IMR-90 (cell line): ENCODE data around the gene CFAP20. TPM values are rescaled to one million over a fixed set of nuclear protein-coding genes. Genes with fewer than 3 reads are reported as not detected.

ENCODE experiments used
- ATAC-seq: fragments of 200-7000 bp; cut with Tn5 transposase; 2 replicates; pipeline ENCODE4 v1.9.1; 2020; ENCODE audit warnings: low read depth, mild to moderate bottlenecking, moderate library complexity
- BruUV-seq: library from RNA; stranded (reverse); fragments of 400-500 nt; replicated peaks from 2 replicates; lab custom pipeline; 2021; lab: Mats Ljungman, UMichigan
- CTCF ChIA-PET: fragments of 300-600 bp; formaldehyde crosslinking; extraction: SDS; loops from one replicate; lab custom pipeline; 2021; ENCODE audit warnings: antibody characterized with exemption; lab: Yijun Ruan, JAX
- POLR2A ChIA-PET: fragments of 300-600 bp; sonication (Branson Sonifier 250); formaldehyde crosslinking; loops from one replicate; lab custom pipeline; 2022; ENCODE audit warnings: antibody characterized with exemption; ENCODE audit not compliant: unreplicated experiment; lab: Charles Lee
- DNase-seq: peaks from one replicate; pipeline ENCODE4 v3.0.0; 2013
- H2AFZ ChIP-seq: replicated peaks from 2 replicates; pipeline ENCODE3; 2013; ENCODE audit warnings: low read length, mild to moderate bottlenecking; ENCODE audit not compliant: poor library complexity
- H2AK5ac ChIP-seq: 2 replicates; pipeline ENCODE4 v1.6.1; 2013; ENCODE audit warnings: low read depth, low read length, inconsistent platforms
- H2AK9ac ChIP-seq: replicated peaks from 2 replicates; pipeline ENCODE3; 2013; ENCODE audit warnings: mild to moderate bottlenecking, low read depth, low read length, moderate library complexity; ENCODE audit not compliant: poor library complexity
- H2BK120ac ChIP-seq: 2 replicates; pipeline ENCODE4 v1.6.1; 2013; ENCODE audit warnings: low read depth, low read length, inconsistent platforms
- H2BK15ac ChIP-seq: 3 replicates; pipeline ENCODE4 v1.6.1; 2013; ENCODE audit warnings: low read depth, low read length, inconsistent platforms
- H2BK20ac ChIP-seq: 2 replicates; pipeline ENCODE4 v1.6.1; 2013; ENCODE audit warnings: low read depth, mild to moderate bottlenecking, inconsistent platforms, low read length, moderate library complexity
- H2BK5ac ChIP-seq: 2 replicates; pipeline ENCODE4 v1.6.1; 2013; ENCODE audit warnings: mild to moderate bottlenecking, low read depth, low read length, inconsistent platforms; ENCODE audit not compliant: poor library complexity, severe bottlenecking
- H3K14ac ChIP-seq: replicated peaks from 2 replicates; pipeline ENCODE4 v1.6.1; 2013; ENCODE audit warnings: low read depth, low read length, inconsistent platforms
- H3K18ac ChIP-seq: 2 replicates; pipeline ENCODE4 v1.6.1; 2013; ENCODE audit warnings: low read depth, low read length, control low read depth
- H3K23ac ChIP-seq: 2 replicates; pipeline ENCODE4 v1.6.1; 2013; ENCODE audit warnings: low read depth, low read length, inconsistent platforms
- H3K27ac ChIP-seq: 2 replicates; pipeline ENCODE4 v1.5.1; 2013; ENCODE audit warnings: mild to moderate bottlenecking, control low read depth, low read length; ENCODE audit not compliant: insufficient read depth
- H3K27me3 ChIP-seq: 2 replicates; pipeline ENCODE4 v1.6.1; 2013; ENCODE audit warnings: low read length; ENCODE audit not compliant: control insufficient read depth, insufficient read depth
- H3K36me3 ChIP-seq: 2 replicates; pipeline ENCODE4 v1.6.1; 2013; ENCODE audit warnings: low read length, mixed read lengths; ENCODE audit not compliant: control insufficient read depth, insufficient read depth
- H3K4ac ChIP-seq: 2 replicates; pipeline ENCODE4 v1.6.1; 2013; ENCODE audit warnings: low read depth, low read length, inconsistent platforms
- H3K4me1 ChIP-seq: 2 replicates; pipeline ENCODE4 v1.6.1; 2013; ENCODE audit warnings: low read length, mixed read lengths; ENCODE audit not compliant: control insufficient read depth, insufficient read depth
- H3K4me2 ChIP-seq: 2 replicates; pipeline ENCODE4 v1.6.1; 2013; ENCODE audit warnings: low read depth, mild to moderate bottlenecking, control low read depth, low read length, moderate library complexity
- H3K4me3 ChIP-seq: 2 replicates; pipeline ENCODE4 v1.5.1; 2013; ENCODE audit warnings: low read depth, mild to moderate bottlenecking, control low read depth, low read length, moderate library complexity; ENCODE audit not compliant: insufficient read depth
- H3K56ac ChIP-seq: 2 replicates; pipeline ENCODE4 v1.6.1; 2013; ENCODE audit warnings: low read length, inconsistent platforms; ENCODE audit not compliant: insufficient read depth; ENCODE audit errors: extremely low read depth
- H3K79me1 ChIP-seq, 2 experiments: 2 replicates each; pipeline ENCODE4 v1.6.1; 2013; ENCODE audit warnings: low read length in 2 of 2, inconsistent platforms in 1 of 2, low read depth in 1 of 2
- H3K9ac ChIP-seq: 2 replicates; pipeline ENCODE4 v1.6.1; 2013; ENCODE audit warnings: low read depth, low read length, control low read depth
- H3K9me1 ChIP-seq: 2 replicates; pipeline ENCODE4 v1.6.1; 2013; ENCODE audit warnings: low read length, inconsistent platforms; ENCODE audit not compliant: insufficient read depth
- H3K9me3 ChIP-seq: 2 replicates; pipeline ENCODE4 v1.6.1; 2013; ENCODE audit warnings: low read length; ENCODE audit not compliant: control insufficient read depth, insufficient read depth
- H4K20me1 ChIP-seq: 2 replicates; pipeline ENCODE4 v1.6.1; 2013; ENCODE audit warnings: low read length, inconsistent platforms; ENCODE audit not compliant: insufficient read depth
- H4K5ac ChIP-seq: 2 replicates; pipeline ENCODE4 v1.6.1; 2013; ENCODE audit warnings: mild to moderate bottlenecking, low read depth, low read length, control low read depth
- H4K8ac ChIP-seq, 2 experiments: 2 replicates each; pipeline ENCODE4 v1.6.1; 2013; ENCODE audit warnings: low read depth in 2 of 2, low read length in 2 of 2, control low read depth in 1 of 2, inconsistent platforms in 1 of 2
- H4K91ac ChIP-seq: 2 replicates; pipeline ENCODE4 v1.6.1; 2013; ENCODE audit warnings: low read depth, low read length, inconsistent platforms; ENCODE audit not compliant: insufficient read depth
- CEBPB ChIP-seq: IDR thresholded peaks from 2 replicates; pipeline ENCODE4 v1.6.1; 2012; ENCODE audit warnings: low read depth, low read length, improper control_type of control experiment
- CTCF ChIP-seq: conservative IDR thresholded peaks from 2 replicates; pipeline ENCODE4 v1.5.1; 2012; ENCODE audit warnings: mild to moderate bottlenecking, low read depth, low read length, improper control_type of control experiment
- ELK1 ChIP-seq: fragments of 150-350 bp; IDR thresholded peaks from 2 replicates; pipeline ENCODE4 v1.6.1; 2016; ENCODE audit warnings: low read depth, mild to moderate bottlenecking, low read length, moderate library complexity, borderline replicate concordance
- FOS ChIP-seq: fragments of 150-350 bp; IDR thresholded peaks from 2 replicates; pipeline ENCODE4 v1.6.1; 2016; ENCODE audit warnings: low read depth, low read length
- MAFK ChIP-seq: IDR thresholded peaks from 2 replicates; pipeline ENCODE4 v1.6.1; 2012; ENCODE audit warnings: low read depth, low read length, improper control_type of control experiment
- MAZ ChIP-seq: IDR thresholded peaks from 2 replicates; pipeline ENCODE4 v1.6.1; 2012; ENCODE audit warnings: low read depth, mild to moderate bottlenecking, low read length, improper control_type of control experiment, moderate library complexity, borderline replicate concordance
- MXI1 ChIP-seq: IDR thresholded peaks from 2 replicates; pipeline ENCODE4 v1.6.1; 2012; ENCODE audit warnings: low read depth, mild to moderate bottlenecking, low read length, moderate library complexity, borderline replicate concordance
- POLR2A ChIP-seq: IDR thresholded peaks from 2 replicates; pipeline ENCODE4 v1.6.1; 2012; ENCODE audit warnings: mild to moderate bottlenecking, low read depth, low read length
- RAD21 ChIP-seq: IDR thresholded peaks from 2 replicates; pipeline ENCODE4 v1.6.1; 2012; ENCODE audit warnings: low read length, improper control_type of control experiment
- RCOR1 ChIP-seq: IDR thresholded peaks from 2 replicates; pipeline ENCODE4 v1.6.1; 2012; ENCODE audit warnings: mild to moderate bottlenecking, low read length, improper control_type of control experiment; ENCODE audit not compliant: insufficient replicate concordance
- RFX5 ChIP-seq: IDR thresholded peaks from 2 replicates; pipeline ENCODE4 v1.8.0; 2012; ENCODE audit warnings: low read depth, mild to moderate bottlenecking, low read length, moderate library complexity
- SMC3 ChIP-seq: fragments of 150-350 bp; IDR thresholded peaks from 2 replicates; pipeline ENCODE4 v1.6.1; 2016; ENCODE audit warnings: low read depth, mild to moderate bottlenecking, antibody characterized with exemption, low read length, moderate library complexity
- USF2 ChIP-seq: fragments of 150-350 bp; IDR thresholded peaks from 2 replicates; pipeline ENCODE4 v1.6.1; 2017; ENCODE audit warnings: mild to moderate bottlenecking, antibody characterized with exemption, low read length, low read depth
- WGBS, 2 experiments: methylation state at CpG; one replicate each; pipeline versions ENCODE4 v1.1.5 to v1.1.7; 2013; ENCODE audit warnings: missing lambda C conversion rate in 2 of 2; ENCODE audit not compliant: insufficient read length in 1 of 2; ENCODE audit errors: extremely low coverage in 2 of 2; 5-methylcytosine and 5-hydroxymethylcytosine counted together
- dilution Hi-C: fragments of 300-500 bp; cut with HindIII; formaldehyde crosslinking; loops from one replicate; pipeline ENCODE4 v1.14.3; 2018; ENCODE audit warnings: low sequenced_read_pairs; ENCODE audit not compliant: unreplicated experiment
- in situ Hi-C: fragments of 300-500 bp; cut with MboI; formaldehyde crosslinking; loops from 3 replicates; pipeline ENCODE4 v1.14.3; 2019; ENCODE audit warnings: low sequenced_read_pairs, inconsistent platforms, mixed read lengths
- intact Hi-C: fragments of 100-400 bp; cut with micrococcal nuclease; formaldehyde crosslinking; loops from 2 replicates; pipeline ENCODE4 v1.10.0; 2022
- polyA plus RNA-seq, 3 experiments: library from polyadenylated mRNA; depleted of rRNA; stranded (reverse); fragments of >200 nt; gene quantifications; 2 replicates each; pipeline ENCODE4 v1.2.3, GENCODE V29; 2012; ENCODE audit warnings: low replicate concordance in 1 of 3
- total RNA-seq: library from RNA; depleted of rRNA; stranded (reverse); fragments of >200 nt; gene quantifications from 2 replicates; pipeline ENCODE4 v1.2.3, GENCODE V29; 2012

Gene CFAP20
- total and polyA plus RNA-seq, 2 of the 4 experiments (the other 2 are of a cell fraction): 39.1 to 54.0 TPM

GRCh38 chr16:58084635-58085034, 44.5 kb downstream of the CFAP20 start:
- Histone ChIP-seq H3K36me3 (no peaks in the 10 kb centered on the region), H3K79me1 (no peaks in the 10 kb centered on the region), H3K4ac (no peak overlapping the region), H2BK5ac (no peak overlapping the region), H3K27ac (no peak overlapping the region), H4K20me1 (no peaks in the 10 kb centered on the region), H4K91ac (no peak overlapping the region), H2AFZ (no peak overlapping the region), H2BK20ac (no peak overlapping the region), H3K9me3 (no peaks in the 10 kb centered on the region), H3K9ac (no peak overlapping the region), H3K23ac (no peak overlapping the region), H2BK120ac (no peak overlapping the region), H4K5ac (no peak overlapping the region), H3K4me2 (no peak overlapping the region), H3K56ac (no peak overlapping the region), H3K14ac (no peak overlapping the region), H3K4me1 (no peaks in the 10 kb centered on the region), H2AK9ac (no peak overlapping the region), H3K27me3 (peaks cover 5% of the 10 kb centered on the region), H2AK5ac (no peak overlapping the region), H4K8ac (no peak overlapping the region), H3K4me3 (no peak overlapping the region), H3K9me1 (no peaks in the 10 kb centered on the region), H3K18ac (no peak overlapping the region), H2BK15ac (no peak overlapping the region)
- in situ Hi-C loops: no loop called here
- TF ChIP-seq RAD21 (no peak), RCOR1 (no peak), RFX5 (no peak), CEBPB (no peak), SMC3 (no peak), MAZ (no peak), USF2 (no peak), ELK1 (no peak), MXI1 (no peak), POLR2A (no peak), CTCF (no peak), MAFK (no peak), FOS (no peak)
- BruUV-seq: no TSS peak
- 58% methylated on average over 2 of the region's 6 CpGs; no CpG with 5 or more reads in 1 of the 2 experiments for WGBS, 2 experiments
- ChIA-PET CTCF (no interaction called here), POLR2A (no interaction called here)
- dilution Hi-C loops: no loop called here
- ATAC-seq (no peak), DNase-seq (no peak)
- intact Hi-C loops: no loop called here
